GM18907 (cell line): Measurements from ENCODE around the gene RPRD2.
"Not testable (repeated sequence)": the region's sequence is repeated elsewhere in the genome, so short reads cannot be mapped to it uniquely, and the experiment has no call there.

ENCODE experiments used
- ATAC-seq: cut with Tn5 transposase; IDR thresholded peaks from one replicate; pipeline ENCODE4 v1.9.1; 2021; ENCODE audit warnings: mild to moderate bottlenecking, moderate library complexity; ENCODE audit not compliant: unreplicated experiment

Gene RPRD2

GRCh38 chr1:150388241-150388640 is 24.3 kb downstream of the RPRD2 start:
- ATAC-seq: no peak

- no peak for ATAC-seq
These were observed 25.7 kb downstream of the RPRD2 start for GRCh38 chr1:150389650-150390049.

GRCh38 chr1:150392627-150393026 is 28.7 kb downstream of the RPRD2 start:
- no peak for ATAC-seq

- not testable (repeated sequence) for ATAC-seq
These were observed 31.2 kb downstream of the RPRD2 start for GRCh38 chr1:150395115-150395514.

GRCh38 chr1:150397392-150398032 is 33.6 kb downstream of the RPRD2 start:
- ATAC-seq: no peak

- no peak for ATAC-seq
These were observed 40.5 kb downstream of the RPRD2 start for GRCh38 chr1:150404465-150404864.

GRCh38 chr1:150405660-150406059 is 41.7 kb downstream of the RPRD2 start:
- no peak for ATAC-seq

- no peak for ATAC-seq
These were observed 42.5 kb downstream of the RPRD2 start for GRCh38 chr1:150406483-150406882.

GRCh38 chr1:150407330-150407729 is 43.4 kb downstream of the RPRD2 start:
- ATAC-seq: no peak

- no peak for ATAC-seq
These were observed 44.9 kb downstream of the RPRD2 start for GRCh38 chr1:150408800-150409199.

- no peak for ATAC-seq
These were observed 45.8 kb downstream of the RPRD2 start for GRCh38 chr1:150409504-150410362.

GRCh38 chr1:150410582-150411101 is 46.7 kb downstream of the RPRD2 start:
- no peak for ATAC-seq

GRCh38 chr1:150414592-150414991 is 50.6 kb downstream of the RPRD2 start:
- ATAC-seq: no peak

GRCh38 chr1:150415800-150416199 is 51.9 kb downstream of the RPRD2 start:
- no peak for ATAC-seq

GRCh38 chr1:150420560-150421265 is 56.8 kb downstream of the RPRD2 start:
- no peak for ATAC-seq

- ATAC-seq: no peak
These were observed 58.6 kb downstream of the RPRD2 start for GRCh38 chr1:150422541-150422940.

- no peak for ATAC-seq
These were observed 65.9 kb downstream of the RPRD2 start for GRCh38 chr1:150429805-150430204.

GRCh38 chr1:150441121-150441520 is 77.2 kb downstream of the RPRD2 start:
- no peak for ATAC-seq

- ATAC-seq: no peak
These were observed 80.3 kb downstream of the RPRD2 start for GRCh38 chr1:150444232-150444631.

- no peak for ATAC-seq
These were observed 92.2 kb downstream of the RPRD2 start for GRCh38 chr1:150456146-150456647.

- ATAC-seq: no peak
These were observed 100.5 kb downstream of the RPRD2 start for GRCh38 chr1:150464422-150464826.
